GM10847 (cell line): ENCODE measurements around the gene DHRS12.

ENCODE experiments used
- POLR2A ChIP-seq: IDR thresholded peaks from 2 replicates; pipeline ENCODE4 v1.6.1; 2011; ENCODE audit not compliant: insufficient read length; ENCODE audit errors: extremely low read depth

DHRS12 gene, protein sequence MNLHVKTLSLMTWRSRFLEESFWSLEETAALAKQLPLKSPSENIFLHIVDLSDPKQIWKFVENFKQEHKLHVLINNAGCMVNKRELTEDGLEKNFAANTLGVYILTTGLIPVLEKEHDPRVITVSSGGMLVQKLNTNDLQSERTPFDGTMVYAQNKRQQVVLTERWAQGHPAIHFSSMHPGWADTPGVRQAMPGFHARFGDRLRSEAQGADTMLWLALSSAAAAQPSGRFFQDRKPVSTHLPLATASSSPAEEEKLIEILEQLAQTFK

DNA sequence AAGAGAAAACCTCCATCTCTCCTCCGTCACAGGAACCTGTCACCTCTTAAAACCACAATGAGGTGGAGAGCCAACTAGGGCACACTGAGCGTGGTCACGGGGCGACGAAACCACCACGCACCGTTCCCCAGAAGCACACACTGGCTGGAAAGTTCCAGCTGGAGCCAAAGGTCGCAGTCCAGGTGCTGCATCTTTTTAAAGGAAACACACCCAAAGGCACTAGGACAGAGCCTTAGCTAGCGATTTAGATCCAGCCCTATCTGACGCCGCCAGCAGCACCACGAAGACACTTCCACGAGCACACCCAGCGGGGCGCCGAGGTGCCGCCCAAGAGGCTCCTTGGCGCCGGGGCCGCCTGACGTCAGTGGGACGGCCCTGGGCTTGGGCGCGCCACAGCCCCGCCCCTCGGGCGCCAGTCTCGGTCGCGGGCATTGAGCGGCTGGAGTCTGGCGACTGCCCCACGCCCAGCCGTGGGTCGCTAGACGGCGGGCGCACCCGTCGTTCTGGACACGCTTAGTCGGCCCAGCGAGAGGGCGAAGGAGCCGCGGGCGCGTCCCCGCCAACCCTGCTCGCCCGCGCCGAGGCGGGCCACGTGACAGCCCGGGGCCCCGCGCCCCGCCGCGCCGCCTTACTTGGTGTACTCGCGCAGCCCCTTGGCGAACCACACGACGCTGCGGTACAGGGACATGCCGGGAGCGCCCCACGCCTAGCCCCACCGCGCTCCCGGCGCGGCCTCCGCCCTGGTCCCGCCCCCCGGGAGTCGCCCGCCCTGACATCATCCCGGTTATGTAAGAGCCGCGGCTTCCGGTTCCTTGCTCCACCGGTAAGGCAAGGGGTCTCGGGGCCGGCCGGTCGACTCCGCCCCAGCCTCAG lies at the start of gene DHRS12:
Gene DHRS12, minus strand, starts transcription at position 742 of the 873 bp plus-strand sequence. CDS start 4,504 bp downstream, outside the sequence.
- TF ChIP-seq POLR2A: peak; percentile 49

- no peak for TF ChIP-seq POLR2A
Measured at GRCh38 chr13:51849145-51850101, 45.5 kb upstream of the DHRS12 start.

GRCh38 chr13:51848674-51849073 lies 44.7 kb upstream of the DHRS12 start:
- TF ChIP-seq POLR2A: no peak

GRCh38 chr13:51846756-51847155 lies 42.8 kb upstream of the DHRS12 start:
- TF ChIP-seq POLR2A: no peak

- TF ChIP-seq POLR2A: no peak
Measured at GRCh38 chr13:51845574-51846318, 41.8 kb upstream of the DHRS12 start.

- no peak for TF ChIP-seq POLR2A
Measured at GRCh38 chr13:51844862-51845573, 41.1 kb upstream of the DHRS12 start, which contains the start of gene TMEM272. TSS of gene TMEM272 (minus strand) at chr13:51845177. CDS start at chr13:51838530, 6,647 bp downstream.

DNA sequence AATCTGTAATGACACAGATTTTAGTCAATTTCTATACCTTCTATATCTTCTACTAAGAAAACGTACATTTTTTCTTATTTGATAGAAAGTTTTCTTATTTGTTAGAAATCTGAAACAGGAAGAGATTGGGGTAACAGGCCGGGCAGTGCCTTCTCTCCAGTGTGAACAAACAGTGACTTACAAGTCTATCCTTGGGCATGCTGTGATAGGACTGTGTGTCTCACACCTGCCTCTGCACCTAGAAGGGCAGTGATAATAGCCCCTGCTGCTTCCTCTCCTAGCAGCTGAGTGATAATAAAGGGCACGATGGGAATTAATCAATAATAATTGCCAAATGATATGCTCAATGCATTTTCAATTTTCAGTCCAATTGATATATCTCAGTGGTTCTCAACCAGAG lies 39.6 kb upstream of the DHRS12 start:
- no peak for TF ChIP-seq POLR2A

GRCh38 chr13:51841732-51842131 lies 37.8 kb upstream of the DHRS12 start:
- no peak for TF ChIP-seq POLR2A

DNA sequence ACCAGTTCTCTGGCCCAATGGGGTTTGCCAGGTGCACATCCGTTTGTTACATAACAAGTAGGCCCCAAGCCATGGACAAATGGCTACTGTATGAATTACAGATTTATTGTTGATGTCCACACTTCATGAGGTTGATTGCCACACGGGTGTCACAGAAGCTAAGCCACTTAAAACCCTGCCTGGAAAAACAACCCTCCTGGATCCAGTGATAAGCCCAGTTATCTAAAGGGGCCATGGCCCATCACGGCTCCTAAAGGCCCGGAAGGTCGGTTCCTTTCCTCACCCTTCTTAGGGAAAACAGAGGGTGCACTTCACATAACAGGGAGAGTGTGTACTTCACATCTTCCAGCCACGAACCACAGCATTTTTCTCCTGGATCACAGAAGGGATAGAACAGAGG lies 37.0 kb upstream of the DHRS12 start:
- TF ChIP-seq POLR2A: no peak

DNA sequence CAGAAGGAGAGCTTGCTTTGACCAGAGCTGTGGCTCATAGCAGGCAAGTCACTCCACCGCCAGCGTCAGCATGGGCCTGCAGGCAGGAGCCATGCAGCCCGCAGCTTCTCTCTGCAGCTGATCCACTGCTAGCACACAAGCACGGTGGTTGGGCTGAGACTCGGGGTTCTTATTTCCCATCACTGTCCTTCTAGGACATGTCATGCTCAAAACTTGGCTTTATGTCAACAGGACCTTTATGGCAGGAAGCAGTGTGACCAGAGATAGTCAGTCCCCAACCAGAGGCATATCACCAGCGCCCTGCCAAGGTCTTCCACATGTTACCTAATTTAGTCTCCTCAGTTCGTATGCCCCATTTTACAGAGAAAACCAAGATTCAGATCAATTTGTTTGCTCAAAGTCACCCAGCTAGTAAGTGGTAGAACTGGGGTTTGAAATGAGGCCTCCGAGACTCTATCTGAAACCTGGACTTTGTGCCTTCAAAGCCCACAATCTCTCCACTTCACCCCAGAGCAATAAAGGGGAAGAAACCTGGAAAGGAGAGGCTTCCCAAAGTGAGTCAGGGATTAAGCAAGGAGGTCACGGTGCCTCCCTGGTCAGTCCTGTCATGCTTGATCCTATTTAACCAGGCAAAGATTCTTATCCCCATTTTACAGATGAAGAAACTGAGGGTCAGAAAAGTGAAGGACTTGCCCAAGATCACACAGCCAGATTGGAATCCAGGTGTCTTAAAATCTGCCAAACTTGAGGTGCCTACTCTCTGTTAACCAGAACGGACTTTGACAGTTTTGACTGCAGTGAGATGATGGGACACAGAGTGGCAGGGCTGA lies 36.0 kb upstream of the DHRS12 start:
- TF ChIP-seq POLR2A: no peak

DNA sequence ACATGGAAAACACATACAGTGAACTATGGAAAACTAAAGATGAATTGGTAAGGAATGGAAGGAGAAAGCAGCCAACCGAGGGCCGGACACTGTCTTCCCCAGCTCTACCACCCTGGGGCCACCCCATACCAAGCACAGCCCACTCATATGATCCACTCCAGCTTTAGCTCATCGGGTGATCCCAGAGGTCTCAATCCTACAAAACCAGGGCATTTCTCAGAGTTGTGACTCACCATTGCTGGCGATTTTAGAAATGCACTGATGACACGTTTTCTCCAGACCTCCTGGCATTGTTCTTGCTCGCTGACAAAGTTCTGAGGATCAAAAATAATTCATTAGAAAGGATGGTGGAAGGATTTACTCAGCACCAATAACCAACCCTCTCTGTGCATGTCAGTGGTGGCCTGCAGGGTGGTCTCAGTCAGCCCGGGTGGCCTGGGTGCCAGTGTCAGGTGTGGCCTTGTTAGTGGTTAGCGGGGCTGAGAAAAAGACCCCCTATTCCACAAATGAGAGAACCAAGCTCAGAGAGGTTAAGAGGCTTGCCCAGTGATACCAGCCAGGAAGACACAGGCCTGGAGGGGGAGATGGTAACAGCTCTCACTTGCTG lies 34.4 kb upstream of the DHRS12 start:
- TF ChIP-seq POLR2A: no peak

DNA sequence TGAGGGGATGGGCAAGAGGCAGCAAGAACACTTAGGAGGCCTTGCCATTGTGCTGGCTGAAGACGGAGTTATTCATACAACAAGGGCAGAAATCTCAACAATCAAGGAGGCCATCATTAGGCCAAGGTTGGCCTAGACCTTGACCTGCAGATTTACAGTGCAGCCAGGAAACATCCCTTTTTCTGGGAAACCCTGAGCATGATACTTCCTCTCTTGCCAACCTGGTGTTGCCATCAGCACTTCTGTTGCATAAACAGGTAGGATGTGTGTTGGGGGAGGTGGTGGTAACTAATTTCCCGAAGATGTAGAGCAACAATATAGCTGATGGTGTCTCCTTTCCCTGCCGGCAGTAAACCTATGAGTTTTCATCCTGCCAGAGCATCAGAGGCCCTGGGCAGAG lies 33.1 kb upstream of the DHRS12 start:
- no peak for TF ChIP-seq POLR2A
